Measurements from ENCODE around the gene UTS2R. TPM values are rescaled to one million over a fixed set of nuclear protein-coding genes. Genes with fewer than 3 reads are reported as not detected.

The UTS2R gene
- polyA plus RNA-seq, 1 experiment = not detected

GRCh38 chr17:82386255-82386831 is 14.8 kb downstream of the UTS2R start:
- ChIA-PET CTCF (no interaction called here), POLR2A (no interaction called here)
- Histone ChIP-seq H3K27me3 (ENCODE audit: control insufficient read depth, insufficient read depth, low read length) (peaks cover 10% of the 10 kb centered on the region), H3K36me3 (ENCODE audit: control insufficient read depth, insufficient read depth, low read length) (no peaks in the 10 kb centered on the region), H3K4me3 (ENCODE audit: low read depth, low read length) (no peak overlapping the region)
- no peak for DNase-seq (ENCODE audit: low read depth)
- no peak for TF ChIP-seq CTCF (IDR thresholded peaks at IDR 0.05; ENCODE audit: insufficient read depth, low read depth, low read length)

- POLR2A ChIA-PET = no interaction called here
- no peaks in the 10 kb centered on the region for H3K36me3 ChIP-seq (ENCODE audit: control insufficient read depth, insufficient read depth, low read length)
- DNase-seq (ENCODE audit: low read depth) = no peak
- CTCF ChIA-PET = interaction anchor here (1.2 kb wide), 1 partner anchor 42 kb away, joined by 3 read pairs; no protein-coding TSS in a partner anchor
- TF ChIP-seq CTCF (IDR thresholded peaks at IDR 0.05; ENCODE audit: insufficient read depth, low read depth, low read length) = no peak
- no peak overlapping the region for H3K4me3 ChIP-seq (ENCODE audit: low read depth, low read length)
- H3K27me3 ChIP-seq (ENCODE audit: control insufficient read depth, insufficient read depth, low read length) = peaks cover 8% of the 10 kb centered on the region
Measured at GRCh38 chr17:82386881-82387704, 15.5 kb downstream of the UTS2R start.

- ChIA-PET POLR2A (no interaction called here), CTCF (interaction anchor here (1.2 kb wide), 1 partner anchor 43 kb away, joined by 3 read pairs; no protein-coding TSS in a partner anchor)
- Histone ChIP-seq H3K27me3 (ENCODE audit: control insufficient read depth, insufficient read depth, low read length) (peaks cover 8% of the 10 kb centered on the region), H3K4me3 (ENCODE audit: low read depth, low read length) (no peak overlapping the region), H3K36me3 (ENCODE audit: control insufficient read depth, insufficient read depth, low read length) (no peaks in the 10 kb centered on the region)
- no peak for DNase-seq (ENCODE audit: low read depth)
- no peak for TF ChIP-seq CTCF (IDR thresholded peaks at IDR 0.05; ENCODE audit: insufficient read depth, low read depth, low read length)
Measured at GRCh38 chr17:82387705-82388106, 16.1 kb downstream of the UTS2R start.

- H3K36me3 ChIP-seq (ENCODE audit: control insufficient read depth, insufficient read depth, low read length) = no peaks in the 10 kb centered on the region; the same call in 1 of the 2 replicates
- POLR2A ChIA-PET = no interaction called here
- DNase-seq (ENCODE audit: low read depth) = no peak
- no peak overlapping the region for H3K4me3 ChIP-seq (ENCODE audit: low read depth, low read length)
- TF ChIP-seq CTCF (IDR thresholded peaks at IDR 0.05; ENCODE audit: insufficient read depth, low read depth, low read length) = no peak
- CTCF ChIA-PET = interaction anchor here (1.2 kb wide), 1 partner anchor 44 kb away, joined by 3 read pairs; no protein-coding TSS in a partner anchor
- H3K27me3 ChIP-seq (ENCODE audit: control insufficient read depth, insufficient read depth, low read length) = peaks cover 8% of the 10 kb centered on the region
Measured at GRCh38 chr17:82388223-82388921, 16.8 kb downstream of the UTS2R start.

- H3K4me3 ChIP-seq (ENCODE audit: low read depth, low read length) = no peak overlapping the region
- no peak for DNase-seq (ENCODE audit: low read depth)
- H3K27me3 ChIP-seq (ENCODE audit: control insufficient read depth, insufficient read depth, low read length) = peaks cover 8% of the 10 kb centered on the region
- no peak for TF ChIP-seq CTCF (IDR thresholded peaks at IDR 0.05; ENCODE audit: insufficient read depth, low read depth, low read length)
- no peaks in the 10 kb centered on the region; the same call in 1 of the 2 replicates for H3K36me3 ChIP-seq (ENCODE audit: control insufficient read depth, insufficient read depth, low read length)
- ChIA-PET POLR2A (no interaction called here), CTCF (interaction anchor here (1.3 kb wide), 1 partner anchor 10 kb away, joined by 4 read pairs; no protein-coding TSS in a partner anchor)
Measured at GRCh38 chr17:82388922-82389283, 17.3 kb downstream of the UTS2R start.

Data from BJ (cell line).